Measurements from ENCODE around the gene BMPR1B.

Gene BMPR1B

DNA sequence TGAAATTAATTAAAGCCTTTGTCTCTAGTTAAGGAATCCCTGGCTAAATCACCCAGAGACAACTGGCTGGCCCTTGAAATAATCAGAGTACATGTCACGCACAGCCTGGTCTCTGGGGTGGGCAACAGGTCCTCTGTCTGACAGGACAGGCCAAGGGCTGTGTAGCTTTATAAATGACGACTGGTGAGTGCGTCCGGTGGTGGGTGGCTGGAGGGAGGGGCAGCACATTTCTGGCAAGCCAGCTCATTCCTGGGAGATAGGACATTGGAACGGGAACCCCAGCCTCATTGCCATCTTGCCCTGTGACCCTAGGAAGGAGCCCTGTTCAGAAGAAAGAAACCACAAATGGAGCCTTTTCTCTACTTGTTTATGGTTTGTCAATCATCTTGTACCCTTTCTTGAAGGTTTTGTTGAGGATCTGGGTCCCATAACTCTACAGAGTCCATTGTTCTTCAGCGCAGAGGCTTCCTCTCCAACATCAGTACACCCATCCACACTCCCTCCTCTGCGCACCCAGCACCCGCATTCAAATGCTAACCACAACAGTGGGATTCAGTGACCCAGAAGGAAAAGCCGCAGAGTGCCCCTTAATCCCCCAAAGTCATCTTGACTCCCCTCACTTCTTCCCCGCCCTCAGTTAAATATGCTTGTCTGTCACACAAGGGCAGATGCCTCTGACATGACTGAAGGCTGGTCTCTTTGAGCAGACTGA lies 422.9 kb downstream of the BMPR1B start:
- peaks cover 33 to 46% of the 10 kb centered on the region in 2 experiments for H3K36me3 ChIP-seq (ENCODE audit: control insufficient read depth in 1 of 2, insufficient read depth in 2 of 2, low read length in 2 of 2)
- H3K27ac ChIP-seq (ENCODE audit: low read depth, low read length), result no peak overlapping the region
- peak overlapping the region; percentile 16 for H4K91ac ChIP-seq (ENCODE audit: low read depth, low read length)
- H3K9ac ChIP-seq (ENCODE audit: low read length), result no peak overlapping the region
- H4K8ac ChIP-seq (ENCODE audit: low read depth, low read length), result no peak overlapping the region
- no peak overlapping the region for H3K23ac ChIP-seq (ENCODE audit: low read length)
- H2BK120ac ChIP-seq (ENCODE audit: insufficient read depth, low read length, poor library complexity), result no peak overlapping the region
- no peak overlapping the region for H3K14ac ChIP-seq (ENCODE audit: low read length)
- no peaks in the 10 kb centered on the region for H3K4me1 ChIP-seq (ENCODE audit: control insufficient read depth in 1 of 2, insufficient read depth in 2 of 2, low read length in 2 of 2)
- H3K4ac ChIP-seq (ENCODE audit: low read depth, low read length), result no peak overlapping the region
- H3K18ac ChIP-seq (ENCODE audit: low read length), result no peak overlapping the region
- peaks cover 5% of the 10 kb centered on the region for H3K9me3 ChIP-seq (ENCODE audit: insufficient read depth, low read depth, low read length)
- H4K12ac ChIP-seq (ENCODE audit: low read depth, low read length), result no peak overlapping the region
- H3K79me1 ChIP-seq (ENCODE audit: low read length), result no peaks in the 10 kb centered on the region
- no peaks in the 10 kb centered on the region for H3K27me3 ChIP-seq (ENCODE audit: insufficient read depth, low read length)
- no peak overlapping the region for H2BK5ac ChIP-seq (ENCODE audit: low read depth, low read length, poor library complexity)
- H2BK12ac ChIP-seq (ENCODE audit: low read length), result no peak overlapping the region
- no peak for DNase-seq
- no CpG with 5 or more reads among the region's 10 CpGs for WGBS (ENCODE audit: extremely low coverage, insufficient coverage, insufficient read length)
- H3K79me2 ChIP-seq (ENCODE audit: control insufficient read depth, insufficient read depth, low read length, poor library complexity), result no peaks in the 10 kb centered on the region
- no peak overlapping the region for H3K4me3 ChIP-seq (ENCODE audit: low read depth, low read length)
- H3K4me2 ChIP-seq (ENCODE audit: low read length), result no peak overlapping the region
- no peak overlapping the region for H2AK5ac ChIP-seq (ENCODE audit: low read length)
- no peak overlapping the region for H2AFZ ChIP-seq (ENCODE audit: insufficient read depth, low read length, poor library complexity)

DNA sequence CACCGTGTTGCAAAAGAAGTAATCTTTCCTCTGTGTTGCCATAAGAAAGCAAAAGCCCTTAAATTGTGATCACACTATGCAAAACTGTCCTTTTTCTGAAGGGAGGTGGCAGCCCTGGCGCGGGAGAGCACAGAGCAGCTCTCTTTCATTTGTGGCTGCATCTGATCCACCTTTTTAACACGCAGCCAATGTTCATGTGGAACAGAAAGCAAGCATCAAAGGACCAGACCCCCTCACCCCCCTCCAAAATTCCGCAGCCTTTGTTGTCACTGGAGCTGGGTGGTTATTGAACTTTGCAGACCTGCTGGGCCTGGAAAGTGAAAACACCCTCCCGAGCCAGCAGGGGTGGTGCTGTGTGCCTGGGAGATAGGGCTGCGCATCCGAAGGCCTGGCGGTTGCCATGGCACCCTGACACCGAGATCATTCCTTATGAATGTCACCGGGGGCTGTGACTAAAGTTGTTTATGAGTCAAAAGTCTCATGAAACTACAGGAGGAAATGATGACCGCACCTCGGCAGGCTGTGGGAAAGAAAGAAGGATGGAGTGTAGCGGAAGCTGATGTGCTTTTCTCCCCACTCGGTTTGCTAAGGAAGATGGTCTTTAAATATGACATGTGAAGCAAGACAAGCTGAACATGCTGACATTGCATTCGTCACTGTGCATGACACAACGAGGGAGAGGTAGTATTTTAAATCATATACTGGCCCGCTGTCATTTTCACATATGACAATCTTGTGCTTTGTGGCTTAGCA lies 423.7 kb downstream of the BMPR1B start:
- no peak overlapping the region for H4K12ac ChIP-seq (ENCODE audit: low read depth, low read length)
- peaks cover 32 to 46% of the 10 kb centered on the region in 2 experiments for H3K36me3 ChIP-seq (ENCODE audit: control insufficient read depth in 1 of 2, insufficient read depth in 2 of 2, low read length in 2 of 2)
- WGBS (ENCODE audit: extremely low coverage, insufficient coverage, insufficient read length), result no CpG with 5 or more reads among the region's 18 CpGs
- H2AK5ac ChIP-seq (ENCODE audit: low read length), result no peak overlapping the region
- no peak overlapping the region for H4K8ac ChIP-seq (ENCODE audit: low read depth, low read length)
- no peaks in the 10 kb centered on the region for H3K79me2 ChIP-seq (ENCODE audit: control insufficient read depth, insufficient read depth, low read length, poor library complexity)
- no peak for DNase-seq
- no peaks in the 10 kb centered on the region for H3K4me1 ChIP-seq (ENCODE audit: control insufficient read depth in 1 of 2, insufficient read depth in 2 of 2, low read length in 2 of 2)
- H3K14ac ChIP-seq (ENCODE audit: low read length), result no peak overlapping the region
- H3K9ac ChIP-seq (ENCODE audit: low read length), result no peak overlapping the region
- H3K9me3 ChIP-seq (ENCODE audit: insufficient read depth, low read depth, low read length), result peaks cover 5% of the 10 kb centered on the region
- H3K27me3 ChIP-seq (ENCODE audit: insufficient read depth, low read length), result no peaks in the 10 kb centered on the region
- no peak overlapping the region for H3K18ac ChIP-seq (ENCODE audit: low read length)
- H3K79me1 ChIP-seq (ENCODE audit: low read length), result no peaks in the 10 kb centered on the region
- H3K23ac ChIP-seq (ENCODE audit: low read length), result no peak overlapping the region
- H2BK12ac ChIP-seq (ENCODE audit: low read length), result no peak overlapping the region
- no peak overlapping the region for H3K27ac ChIP-seq (ENCODE audit: low read depth, low read length)
- H2BK5ac ChIP-seq (ENCODE audit: low read depth, low read length, poor library complexity), result no peak overlapping the region
- no peak overlapping the region for H3K4me2 ChIP-seq (ENCODE audit: low read length)
- H4K91ac ChIP-seq (ENCODE audit: low read depth, low read length), result peak overlapping the region; percentile 16
- no peak overlapping the region for H2AFZ ChIP-seq (ENCODE audit: insufficient read depth, low read length, poor library complexity)
- no peak overlapping the region for H3K4ac ChIP-seq (ENCODE audit: low read depth, low read length)
- no peak overlapping the region for H3K4me3 ChIP-seq (ENCODE audit: low read depth, low read length)
- H2BK120ac ChIP-seq (ENCODE audit: insufficient read depth, low read length, poor library complexity), result no peak overlapping the region

- H3K23ac ChIP-seq (ENCODE audit: low read length), result no peak overlapping the region
- no CpG with 5 or more reads among the region's 2 CpGs for WGBS (ENCODE audit: extremely low coverage, insufficient coverage, insufficient read length)
- no peak overlapping the region for H3K14ac ChIP-seq (ENCODE audit: low read length)
- H3K27me3 ChIP-seq (ENCODE audit: insufficient read depth, low read length), result no peaks in the 10 kb centered on the region
- H3K4me2 ChIP-seq (ENCODE audit: low read length), result no peak overlapping the region
- H3K4me1 ChIP-seq (ENCODE audit: control insufficient read depth in 1 of 2, insufficient read depth in 2 of 2, low read length in 2 of 2), result no peaks in the 10 kb centered on the region
- no peak overlapping the region for H3K27ac ChIP-seq (ENCODE audit: low read depth, low read length)
- H3K36me3 ChIP-seq (ENCODE audit: control insufficient read depth in 1 of 2, insufficient read depth in 2 of 2, low read length in 2 of 2), result peaks cover 34 to 47% of the 10 kb centered on the region in 2 experiments
- no peak overlapping the region for H2BK5ac ChIP-seq (ENCODE audit: low read depth, low read length, poor library complexity)
- peaks cover 5% of the 10 kb centered on the region for H3K9me3 ChIP-seq (ENCODE audit: insufficient read depth, low read depth, low read length)
- H2AFZ ChIP-seq (ENCODE audit: insufficient read depth, low read length, poor library complexity), result no peak overlapping the region
- DNase-seq, result no peak
- no peak overlapping the region for H3K4ac ChIP-seq (ENCODE audit: low read depth, low read length)
- no peak overlapping the region for H4K8ac ChIP-seq (ENCODE audit: low read depth, low read length)
- H2AK5ac ChIP-seq (ENCODE audit: low read length), result no peak overlapping the region
- H2BK120ac ChIP-seq (ENCODE audit: insufficient read depth, low read length, poor library complexity), result no peak overlapping the region
- H3K9ac ChIP-seq (ENCODE audit: low read length), result no peak overlapping the region
- no peak overlapping the region for H3K18ac ChIP-seq (ENCODE audit: low read length)
- no peak overlapping the region for H4K91ac ChIP-seq (ENCODE audit: low read depth, low read length)
- no peaks in the 10 kb centered on the region for H3K79me2 ChIP-seq (ENCODE audit: control insufficient read depth, insufficient read depth, low read length, poor library complexity)
- no peak overlapping the region for H2BK12ac ChIP-seq (ENCODE audit: low read length)
- H3K79me1 ChIP-seq (ENCODE audit: low read length), result no peaks in the 10 kb centered on the region
- H4K12ac ChIP-seq (ENCODE audit: low read depth, low read length), result no peak overlapping the region
- no peak overlapping the region for H3K4me3 ChIP-seq (ENCODE audit: low read depth, low read length)
Observed at GRCh38 chr4:95181996-95182306, 424.2 kb downstream of the BMPR1B start.

DNA sequence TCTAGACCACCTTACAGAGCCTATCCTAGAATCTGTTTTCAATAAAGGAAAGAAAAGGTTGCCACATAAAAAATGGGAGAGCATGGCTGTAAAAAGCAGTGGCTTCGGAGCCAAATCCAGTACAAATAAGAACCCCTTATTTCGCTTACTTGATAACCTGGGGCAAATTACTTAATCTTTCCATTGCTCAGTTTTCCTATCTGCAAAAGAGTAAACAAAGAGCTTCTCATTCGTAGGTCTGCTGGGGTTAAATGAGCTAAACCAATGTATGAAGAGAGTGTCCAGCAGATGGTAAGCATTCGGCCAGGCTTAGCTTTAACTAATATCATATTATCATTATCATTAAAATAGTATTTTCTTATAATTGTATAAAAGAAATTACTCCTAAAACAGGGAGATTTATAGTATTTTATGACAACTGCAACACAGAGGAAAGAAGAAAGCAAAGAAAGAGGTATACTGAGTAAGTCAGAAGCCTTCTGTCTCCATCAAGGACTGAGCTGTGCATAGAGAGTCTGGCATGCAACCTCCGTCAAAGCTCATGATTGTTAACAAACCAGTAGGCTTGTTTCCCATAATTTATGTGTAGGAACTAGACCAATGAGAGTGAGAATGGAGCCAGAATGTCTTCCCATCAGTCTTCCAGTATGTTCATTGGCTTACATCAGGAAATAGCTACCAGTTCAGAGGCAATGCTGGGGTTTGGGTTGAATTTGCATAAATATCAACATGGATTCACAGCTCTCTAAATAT lies 426.1 kb downstream of the BMPR1B start:
- no peak for DNase-seq
- Histone ChIP-seq H4K91ac (ENCODE audit: low read depth, low read length) (no peak overlapping the region), H3K9ac (ENCODE audit: low read length) (no peak overlapping the region), H3K79me2 (ENCODE audit: control insufficient read depth, insufficient read depth, low read length, poor library complexity) (no peaks in the 10 kb centered on the region), H3K4me3 (ENCODE audit: low read depth, low read length) (no peak overlapping the region), H2BK5ac (ENCODE audit: low read depth, low read length, poor library complexity) (no peak overlapping the region), H3K27me3 (ENCODE audit: insufficient read depth, low read length) (no peaks in the 10 kb centered on the region), H3K27ac (ENCODE audit: low read depth, low read length) (no peak overlapping the region), H2BK120ac (ENCODE audit: insufficient read depth, low read length, poor library complexity) (no peak overlapping the region), H3K4ac (ENCODE audit: low read depth, low read length) (no peak overlapping the region), H3K23ac (ENCODE audit: low read length) (no peak overlapping the region), H3K36me3 (ENCODE audit: control insufficient read depth in 1 of 2, insufficient read depth in 2 of 2, low read length in 2 of 2) (peaks cover 22 to 34% of the 10 kb centered on the region in 2 experiments), H3K9me3 (ENCODE audit: insufficient read depth, low read depth, low read length) (no peaks in the 10 kb centered on the region), H4K8ac (ENCODE audit: low read depth, low read length) (no peak overlapping the region), H3K14ac (ENCODE audit: low read length) (no peak overlapping the region), H3K18ac (ENCODE audit: low read length) (no peak overlapping the region), H2AFZ (ENCODE audit: insufficient read depth, low read length, poor library complexity) (no peak overlapping the region), H3K79me1 (ENCODE audit: low read length) (no peaks in the 10 kb centered on the region), H4K12ac (ENCODE audit: low read depth, low read length) (no peak overlapping the region), H2AK5ac (ENCODE audit: low read length) (no peak overlapping the region), H3K4me1 (ENCODE audit: control insufficient read depth in 1 of 2, insufficient read depth in 2 of 2, low read length in 2 of 2) (no peaks in the 10 kb centered on the region), H3K4me2 (ENCODE audit: low read length) (no peak overlapping the region), H2BK12ac (ENCODE audit: low read length) (no peak overlapping the region)
- WGBS (ENCODE audit: extremely low coverage, insufficient coverage, insufficient read length), result no CpG with 5 or more reads among the region's 5 CpGs

All from trophoblast cell (in vitro differentiated cells and primary cell).